ENCODE results near the gene VPS51.

The VPS51 gene

DNA sequence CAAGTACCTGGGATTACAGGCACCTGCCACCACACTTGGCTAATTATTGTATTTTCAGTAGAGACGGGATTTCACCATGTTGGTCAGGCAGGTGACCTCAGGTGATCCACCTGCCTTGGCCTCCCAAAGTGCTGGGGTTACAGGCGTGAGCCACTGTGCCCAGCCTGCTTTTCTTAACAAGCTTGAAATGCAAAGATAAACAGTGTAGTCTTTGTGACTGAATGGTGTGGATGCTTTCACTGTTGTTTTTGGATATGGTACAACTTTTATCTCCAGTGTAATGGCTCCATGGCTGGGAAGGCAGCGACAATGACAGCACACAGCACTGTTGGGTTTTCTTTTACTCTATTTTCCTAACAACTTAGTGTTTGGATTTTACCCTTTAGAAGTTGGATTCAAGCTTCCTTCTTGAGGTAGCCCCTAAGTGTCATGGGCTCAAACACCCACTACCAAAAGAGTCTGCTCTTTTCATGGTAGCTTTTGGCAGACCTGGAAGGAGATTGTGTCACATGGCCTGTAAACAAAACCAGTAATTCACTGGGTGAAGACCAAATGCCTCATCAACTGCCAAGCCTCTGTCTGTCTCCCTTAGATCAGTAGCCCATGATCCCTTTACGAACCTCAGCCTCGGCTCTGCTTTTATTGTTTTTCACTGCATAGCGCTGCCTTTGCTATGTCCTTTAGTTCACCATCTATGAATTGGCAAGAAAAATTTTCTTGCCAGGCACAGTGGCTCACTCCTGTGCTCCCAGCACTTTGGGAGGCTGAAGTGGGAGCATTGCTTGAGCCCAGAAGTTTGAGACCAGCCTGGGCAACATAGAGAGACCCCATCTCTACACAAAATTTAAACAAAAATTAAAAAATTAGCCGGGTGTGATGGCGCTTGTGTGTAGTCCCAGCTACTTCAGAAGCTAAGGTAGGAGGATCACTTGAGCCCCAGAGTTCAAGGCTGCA, 6.4 kb downstream of the VPS51 start:
- no peak overlapping the region for H3K4me2 ChIP-seq (ENCODE audit: low read depth, low read length)
- H2AFZ ChIP-seq (ENCODE audit: low read length) = no peak overlapping the region
- no peak for TF ChIP-seq CTCF (IDR thresholded peaks at IDR 0.05; ENCODE audit: low read length)
- TF ChIP-seq EZH2phosphoT487 (IDR thresholded peaks at IDR 0.05; ENCODE audit: low read length) = no peak
- TF ChIP-seq EZH2 (optimal IDR thresholded peaks at IDR 0.05; ENCODE audit: low read depth, low read length) = no peak
- no peaks in the 10 kb centered on the region for H3K27me3 ChIP-seq (replicated peaks; ENCODE audit: insufficient read depth, low read length)
- H3K27ac ChIP-seq (ENCODE audit: low read length) = no peak overlapping the region
- H3F3A ChIP-seq (ENCODE audit: insufficient read depth, low read length) = no peaks in the 10 kb centered on the region; the same call in 1 of the 2 replicates
- peaks cover 4% of the 10 kb centered on the region; the same call in 1 of the 2 replicates for H3K4me1 ChIP-seq (ENCODE audit: low read length)
- no peaks in the 10 kb centered on the region for H3K36me3 ChIP-seq (replicated peaks; ENCODE audit: insufficient read depth, low read length)
- H4K20me1 ChIP-seq (ENCODE audit: insufficient read depth, low read length) = no peaks in the 10 kb centered on the region
- H3K4me3 ChIP-seq (ENCODE audit: low read length) = no peak overlapping the region
- no peak overlapping the region for H3K9ac ChIP-seq (ENCODE audit: low read length)
- H3K79me2 ChIP-seq (ENCODE audit: low read length) = peaks cover 83% of the 10 kb centered on the region
- H3K9me3 ChIP-seq (replicated peaks; ENCODE audit: insufficient read depth, low read length) = no peaks in the 10 kb centered on the region
- no peak for DNase-seq
- H3K9me2 ChIP-seq (replicated peaks; ENCODE audit: insufficient read depth, low read length) = no peaks in the 10 kb centered on the region

DNA sequence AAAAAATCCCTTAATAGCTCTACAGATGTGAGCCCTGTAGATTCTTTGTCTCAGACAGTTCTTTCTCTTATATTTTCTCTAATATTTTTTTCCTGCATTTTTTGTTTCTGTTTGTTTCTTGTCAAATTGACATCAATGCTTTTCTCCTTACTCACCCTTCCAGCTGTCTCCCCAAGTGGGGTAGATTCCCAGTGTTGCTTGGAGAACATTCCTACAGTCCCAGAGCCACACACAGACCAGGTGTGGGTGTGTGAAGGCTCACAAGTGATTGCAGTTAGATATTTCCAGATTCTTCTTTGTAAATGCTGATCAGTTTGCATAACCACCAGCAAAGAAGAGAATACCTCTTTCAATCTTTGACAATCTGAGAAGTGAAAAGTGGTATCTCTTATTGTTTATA, 7.5 kb downstream of the VPS51 start:
- H3K36me3 ChIP-seq (replicated peaks; ENCODE audit: insufficient read depth, low read length) = no peaks in the 10 kb centered on the region
- no peak overlapping the region for H3K4me2 ChIP-seq (ENCODE audit: low read depth, low read length)
- 0 out of 2 replicates have a peak, but pooled peaks cover 1% of the 10 kb centered on the region for H3K4me1 ChIP-seq (ENCODE audit: low read length)
- no peaks in the 10 kb centered on the region; the same call in 1 of the 2 replicates for H3F3A ChIP-seq (ENCODE audit: insufficient read depth, low read length)
- no peaks in the 10 kb centered on the region for H3K9me3 ChIP-seq (replicated peaks; ENCODE audit: insufficient read depth, low read length)
- no peaks in the 10 kb centered on the region for H3K9me2 ChIP-seq (replicated peaks; ENCODE audit: insufficient read depth, low read length)
- H3K79me2 ChIP-seq (ENCODE audit: low read length) = peaks cover 72% of the 10 kb centered on the region
- no peak for DNase-seq
- no peaks in the 10 kb centered on the region for H3K27me3 ChIP-seq (replicated peaks; ENCODE audit: insufficient read depth, low read length)
- TF ChIP-seq EZH2 (optimal IDR thresholded peaks at IDR 0.05; ENCODE audit: low read depth, low read length) = no peak
- TF ChIP-seq CTCF (IDR thresholded peaks at IDR 0.05; ENCODE audit: low read length) = no peak
- H4K20me1 ChIP-seq (ENCODE audit: insufficient read depth, low read length) = no peaks in the 10 kb centered on the region
- no peak overlapping the region for H2AFZ ChIP-seq (ENCODE audit: low read length)
- H3K27ac ChIP-seq (ENCODE audit: low read length) = no peak overlapping the region
- H3K9ac ChIP-seq (ENCODE audit: low read length) = no peak overlapping the region
- H3K4me3 ChIP-seq (ENCODE audit: low read length) = no peak overlapping the region

GRCh38 chr11:65104628-65105027, 8.6 kb downstream of the VPS51 start:
- H4K20me1 ChIP-seq (ENCODE audit: insufficient read depth, low read length) = no peaks in the 10 kb centered on the region
- H3K9me3 ChIP-seq (replicated peaks; ENCODE audit: insufficient read depth, low read length) = no peaks in the 10 kb centered on the region
- H3K27me3 ChIP-seq (replicated peaks; ENCODE audit: insufficient read depth, low read length) = no peaks in the 10 kb centered on the region
- TF ChIP-seq EZH2 (optimal IDR thresholded peaks at IDR 0.05; ENCODE audit: low read depth, low read length) (no peak), EZH2phosphoT487 (IDR thresholded peaks at IDR 0.05; ENCODE audit: low read length) (no peak), CTCF (IDR thresholded peaks at IDR 0.05; ENCODE audit: low read length) (no peak)
- no peak overlapping the region for H3K27ac ChIP-seq (ENCODE audit: low read length)
- H3K4me3 ChIP-seq (ENCODE audit: low read length) = no peak overlapping the region
- no peak overlapping the region for H3K9ac ChIP-seq (ENCODE audit: low read length)
- no peaks in the 10 kb centered on the region for H3K4me1 ChIP-seq (ENCODE audit: low read length)
- no peak overlapping the region for H2AFZ ChIP-seq (ENCODE audit: low read length)
- peaks cover 61% of the 10 kb centered on the region for H3K79me2 ChIP-seq (ENCODE audit: low read length)
- H3K4me2 ChIP-seq (ENCODE audit: low read depth, low read length) = no peak overlapping the region
- H3F3A ChIP-seq (ENCODE audit: insufficient read depth, low read length) = peaks cover 2% of the 10 kb centered on the region
- no peaks in the 10 kb centered on the region for H3K9me2 ChIP-seq (replicated peaks; ENCODE audit: insufficient read depth, low read length)
- no peak for DNase-seq
- no peaks in the 10 kb centered on the region for H3K36me3 ChIP-seq (replicated peaks; ENCODE audit: insufficient read depth, low read length)

Measured in MM.1S (cell line).